Hematopoietic multipotent progenitor cell (in vitro differentiated cells): ENCODE results near the gene CNTD1. TPM values are rescaled to one million over a fixed set of nuclear protein-coding genes. Genes with fewer than 3 reads are reported as not detected.
"Not testable (repeated sequence)": the region's sequence is repeated elsewhere in the genome, so short reads cannot be mapped to it uniquely, and the experiment has no call there.

ENCODE experiments used
- DNase-seq, 3 donors: peaks; one replicate each; pipeline ENCODE4 v3.0.0-alpha.2; 2011 to 2015; ENCODE audit warnings: low read depth in 2 of 3, low spot score in 2 of 3
- total RNA-seq: library from RNA; depleted of rRNA; stranded (reverse); fragments of >200 nt; gene quantifications from one replicate; pipeline ENCODE4 v1.2.3, GENCODE V29; 2012

CNTD1 gene
- under 0.01 TPM for total RNA-seq

- peak; percentile 41 to 78 (median 76) for DNase-seq
These were observed at the start of gene CNTD1, which contains the start of gene COA3 for GRCh38 chr17:42798383-42799380. CNTD1 (plus strand) TSS chr17:42798861; CDS start chr17:42799068, 207 bp downstream. COA3 (minus strand) TSS chr17:42798704; CDS start chr17:42798681, 23 bp downstream.

GRCh38 chr17:42748908-42749798, 49.5 kb upstream of the CNTD1 start:
- DNase-seq = no peak

DNA sequence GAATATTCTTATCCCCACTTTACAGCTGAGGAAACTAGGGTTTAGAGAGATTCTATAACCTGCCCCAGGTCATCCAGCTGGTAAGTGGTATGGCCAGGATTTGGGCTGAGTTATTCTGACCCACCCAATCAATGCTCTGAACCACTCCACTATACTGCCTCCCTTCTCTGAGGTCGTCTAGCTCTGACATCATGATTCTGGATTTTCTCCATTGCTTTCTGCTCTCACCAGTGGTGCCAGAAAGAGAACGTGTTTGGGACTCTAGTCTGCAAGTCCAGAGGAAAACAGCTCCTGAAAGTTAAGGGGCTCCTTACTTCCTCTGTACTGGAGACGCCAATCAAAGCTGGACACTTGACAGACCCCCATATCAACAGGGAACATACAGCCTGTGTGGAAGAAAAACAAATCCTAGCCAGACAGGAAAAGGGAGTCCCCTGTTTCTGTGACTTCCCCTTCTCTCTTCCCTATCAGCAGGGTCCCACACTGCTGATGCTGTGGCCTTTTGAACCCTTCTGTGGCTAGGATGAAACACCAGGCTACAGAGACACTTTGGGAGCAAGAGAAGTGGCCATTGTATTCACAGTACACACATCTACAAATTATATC, 47.8 kb upstream of the CNTD1 start:
- peak in 1 of 3 donors; percentile 35 for DNase-seq

- no peak for DNase-seq
These were observed 47.0 kb upstream of the CNTD1 start for GRCh38 chr17:42751628-42752027.

DNA sequence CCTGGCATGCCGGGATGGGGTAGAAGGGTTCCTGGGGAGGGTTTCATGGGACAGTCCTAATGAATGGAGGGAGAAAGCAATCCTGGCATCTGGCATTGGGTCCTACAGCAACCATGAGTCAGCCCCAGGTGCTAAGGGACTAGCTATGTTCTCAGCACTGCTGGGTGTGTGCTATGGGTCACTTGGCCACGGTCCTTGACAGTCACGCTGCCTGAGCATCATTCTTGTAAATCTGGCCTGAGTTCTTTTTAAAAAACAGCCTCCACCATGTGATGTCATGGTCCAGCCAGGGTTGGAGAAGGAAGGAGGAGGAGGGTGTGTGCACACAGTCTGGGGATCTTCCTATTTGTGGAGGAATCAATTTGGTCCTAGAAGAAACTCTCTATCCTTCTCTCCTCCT, 43.9 kb upstream of the CNTD1 start:
- DNase-seq = no peak

DNA sequence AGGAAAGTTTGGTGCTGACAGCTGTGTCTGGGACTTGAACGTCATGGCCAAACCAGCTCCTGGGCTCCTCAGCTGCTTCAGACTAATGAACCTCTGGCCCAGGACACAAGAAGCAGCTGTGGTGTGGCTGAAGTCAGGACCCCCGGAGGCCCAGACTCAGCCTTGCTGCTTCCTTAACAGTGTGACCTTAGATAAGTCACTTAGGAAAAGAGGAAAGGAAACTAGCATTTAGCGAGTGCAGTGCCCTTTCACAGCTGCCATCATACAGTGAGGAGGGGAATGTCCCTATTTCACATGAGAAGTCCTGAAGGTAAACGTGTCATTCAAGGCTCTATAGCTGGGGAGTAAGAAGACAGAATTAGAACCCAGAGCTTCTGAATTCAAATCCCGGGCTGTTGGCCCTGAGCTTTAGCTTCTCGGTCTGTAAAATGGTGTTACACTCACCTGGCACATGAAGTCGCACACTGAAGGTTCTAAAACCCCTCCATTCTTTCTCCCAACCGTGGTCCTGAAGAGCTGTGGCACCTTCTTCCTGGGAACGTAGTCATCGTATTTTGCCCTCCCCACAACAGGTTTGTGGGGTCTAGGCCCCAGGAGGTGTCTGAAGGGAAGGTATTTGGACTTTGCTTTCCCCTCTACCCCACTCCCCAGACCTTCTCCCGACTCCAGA, 38.5 kb upstream of the CNTD1 start:
- no peak for DNase-seq

DNA sequence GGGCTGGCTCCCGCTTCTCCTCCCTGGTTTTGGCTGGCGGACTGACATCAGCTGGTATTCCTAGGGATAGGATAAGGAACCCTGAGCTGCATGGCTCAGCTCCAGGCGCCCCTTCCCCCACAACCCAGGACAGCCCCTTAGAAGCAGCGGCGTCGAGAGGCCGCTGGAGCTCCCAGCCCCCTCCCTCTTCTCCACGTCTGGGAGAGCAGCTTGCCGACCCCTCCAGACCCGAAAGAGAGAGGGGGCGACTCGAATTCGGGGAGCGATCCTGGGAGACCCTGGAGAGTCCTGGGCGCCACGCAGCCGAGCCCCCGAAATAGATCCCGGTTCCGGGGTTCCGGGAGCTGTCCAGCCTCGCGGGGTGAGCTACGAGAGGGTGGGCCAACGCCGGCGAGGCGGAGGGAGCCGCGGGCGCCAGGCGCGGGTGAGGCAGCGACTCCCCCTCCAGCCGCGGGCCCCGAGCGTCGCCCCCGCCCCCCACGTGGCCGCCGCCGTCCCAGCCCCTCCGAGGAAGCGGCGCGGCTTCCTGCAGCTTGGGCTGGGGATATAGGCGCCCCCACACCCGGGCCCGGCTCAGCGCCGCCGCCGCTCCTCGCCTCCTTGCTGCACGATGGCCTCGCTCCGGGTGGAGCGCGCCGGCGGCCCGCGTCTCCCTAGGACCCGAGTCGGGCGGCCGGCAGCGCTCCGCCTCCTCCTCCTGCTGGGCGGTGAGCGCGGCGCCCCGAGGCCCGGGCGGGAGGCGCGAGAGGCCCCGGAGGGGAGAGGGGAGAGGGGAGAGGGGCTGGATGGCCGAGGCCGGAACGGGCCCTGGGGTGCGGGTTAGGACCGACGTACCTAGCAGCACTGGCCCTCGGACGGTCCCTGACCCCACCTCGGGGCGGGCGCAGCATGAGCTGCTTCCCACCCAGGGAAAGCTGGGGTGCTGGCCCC, 37.7 kb upstream of the CNTD1 start, which contains the start of gene RAMP2:
TSS of gene RAMP2 (plus strand) at position 576 of the 930 bp plus-strand sequence. CDS start at position 611, 35 bp downstream.
- DNase-seq = peak in 1 of 3 donors; percentile 28

DNA sequence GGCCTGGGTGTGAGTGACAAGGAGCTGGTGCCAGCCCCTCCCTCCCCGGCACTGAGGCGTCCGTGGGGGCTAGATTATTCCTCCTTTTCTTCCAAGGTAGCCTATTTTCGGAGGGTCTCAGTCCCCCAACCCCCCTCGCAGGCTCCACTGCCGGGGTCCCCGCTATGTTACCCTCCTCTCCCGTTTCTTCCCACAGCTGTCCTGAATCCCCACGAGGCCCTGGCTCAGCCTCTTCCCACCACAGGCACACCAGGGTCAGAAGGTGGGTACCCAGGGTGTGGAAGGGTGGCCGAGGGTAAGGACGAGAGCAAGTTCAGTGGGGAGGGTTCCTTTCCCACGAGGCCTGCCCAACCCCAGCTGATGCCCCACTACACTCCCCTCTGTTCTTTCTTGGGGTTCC, 37.0 kb upstream of the CNTD1 start:
- DNase-seq = no peak

DNA sequence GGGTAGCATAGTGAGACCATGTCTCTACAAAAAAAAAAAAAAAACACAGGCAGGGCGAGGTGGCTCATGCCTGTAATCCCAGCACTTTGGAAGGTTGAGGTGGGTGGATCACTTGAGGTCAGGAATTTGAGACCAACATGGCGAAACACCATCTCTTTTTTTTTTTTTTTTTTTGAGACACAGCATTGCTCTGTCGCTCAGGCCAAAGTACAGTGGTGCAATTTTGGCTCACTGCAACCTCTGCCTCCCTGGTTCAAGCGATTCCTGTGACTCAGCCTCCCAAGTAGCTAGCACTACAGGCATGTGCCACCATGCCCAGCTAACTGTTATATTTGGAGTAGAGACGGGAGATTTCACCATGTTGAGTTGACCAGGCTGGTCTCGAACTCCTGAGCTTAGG, 32.5 kb upstream of the CNTD1 start:
- no peak for DNase-seq

DNA sequence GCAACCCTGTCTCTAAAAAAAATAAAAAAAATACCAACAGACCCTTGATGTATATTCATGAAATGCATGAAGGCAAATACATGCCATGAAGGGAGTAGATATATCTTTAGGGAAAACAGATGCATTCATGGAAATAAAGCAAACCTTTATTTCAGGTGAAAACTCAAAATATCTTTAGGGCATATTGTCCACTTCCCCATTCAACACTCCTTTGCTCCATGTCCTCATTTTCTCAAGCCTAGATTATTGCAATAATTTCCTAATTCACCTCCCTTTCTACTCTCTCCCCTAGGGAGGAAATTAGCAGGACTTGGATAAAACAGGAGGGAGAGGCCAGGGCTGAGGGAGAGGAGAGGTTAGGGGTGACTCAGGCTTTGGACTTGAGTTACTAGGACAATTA, 31.1 kb upstream of the CNTD1 start:
- no peak for DNase-seq

DNA sequence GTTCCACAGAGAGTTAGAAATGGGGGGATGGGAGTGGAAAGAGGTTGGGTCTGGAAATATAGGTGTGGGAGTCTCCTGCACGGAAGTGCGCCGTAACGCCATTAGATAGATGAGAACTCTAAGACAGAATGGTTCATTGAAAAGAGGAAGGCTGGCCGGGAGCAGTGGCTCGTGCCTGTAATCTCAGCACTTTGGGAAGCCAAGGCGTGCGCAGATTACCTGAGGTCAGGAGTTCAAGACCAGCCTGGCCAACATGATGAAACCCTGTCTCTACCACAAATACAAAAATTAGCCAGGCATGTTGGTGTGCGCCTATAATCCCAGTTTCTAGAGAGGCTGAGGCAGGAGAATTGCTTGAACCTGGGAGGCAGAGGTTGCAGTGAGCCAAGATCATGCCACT, 30.7 kb upstream of the CNTD1 start:
- DNase-seq = not testable (repeated sequence)

DNA sequence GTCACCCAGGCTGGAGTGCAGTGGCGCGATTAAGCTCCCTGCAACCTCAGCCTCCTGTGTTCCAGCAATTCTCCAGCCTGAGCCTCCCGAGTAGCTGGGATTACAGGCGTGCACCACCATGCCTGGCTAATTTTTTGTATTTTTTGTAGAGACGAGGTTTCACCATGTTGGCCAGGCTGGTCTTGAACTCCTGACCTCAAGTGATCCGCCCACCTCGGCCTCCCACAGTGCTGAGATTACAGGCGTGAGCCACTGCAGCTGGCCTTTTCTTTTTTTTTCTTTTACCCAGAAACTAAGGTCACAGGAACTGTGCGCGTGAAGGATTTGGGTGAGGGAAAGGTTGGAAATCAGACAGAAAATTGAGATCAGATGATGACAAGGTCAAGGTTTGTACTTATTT, 28.7 kb upstream of the CNTD1 start:
- DNase-seq = not testable (repeated sequence)

- DNase-seq = no peak
These were observed 25.7 kb upstream of the CNTD1 start for GRCh38 chr17:42772945-42773289.

GRCh38 chr17:42773290-42774035, 25.2 kb upstream of the CNTD1 start, which contains the start of gene VPS25:
VPS25 (plus strand) TSS chr17:42773449; CDS start chr17:42773476, 27 bp downstream.
- peak; percentile 46 to 54 (median 54) for DNase-seq

GRCh38 chr17:42774066-42774745, 24.5 kb upstream of the CNTD1 start:
- DNase-seq = no peak

DNA sequence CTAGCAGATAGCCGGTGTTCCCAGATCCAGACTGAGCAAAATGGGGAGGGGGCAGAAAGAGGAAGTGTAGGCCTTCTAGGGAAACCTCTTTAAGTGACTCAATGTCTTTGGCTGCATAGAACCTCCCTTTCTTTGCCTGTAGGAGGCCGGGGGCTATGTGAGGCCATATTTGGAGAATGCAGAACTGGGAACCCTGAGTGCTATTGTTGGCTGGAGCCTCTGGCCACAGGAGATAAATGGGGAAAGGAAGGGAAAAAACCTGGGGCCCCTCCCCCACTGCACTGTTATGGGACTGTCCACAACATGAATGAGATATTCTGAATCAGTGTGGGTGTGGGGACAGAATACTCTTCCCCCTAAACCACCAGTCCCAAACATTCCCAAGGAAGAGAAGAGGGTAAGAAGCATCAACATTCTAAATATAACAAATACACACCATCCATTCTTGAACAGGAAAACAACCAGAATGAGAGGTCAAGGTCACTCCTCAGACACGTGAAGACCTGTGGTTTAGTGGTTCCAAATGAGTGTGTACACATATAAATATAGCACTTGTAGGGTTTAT, 23.0 kb upstream of the CNTD1 start:
- DNase-seq = peak in 1 of 3 donors; percentile 34

DNA sequence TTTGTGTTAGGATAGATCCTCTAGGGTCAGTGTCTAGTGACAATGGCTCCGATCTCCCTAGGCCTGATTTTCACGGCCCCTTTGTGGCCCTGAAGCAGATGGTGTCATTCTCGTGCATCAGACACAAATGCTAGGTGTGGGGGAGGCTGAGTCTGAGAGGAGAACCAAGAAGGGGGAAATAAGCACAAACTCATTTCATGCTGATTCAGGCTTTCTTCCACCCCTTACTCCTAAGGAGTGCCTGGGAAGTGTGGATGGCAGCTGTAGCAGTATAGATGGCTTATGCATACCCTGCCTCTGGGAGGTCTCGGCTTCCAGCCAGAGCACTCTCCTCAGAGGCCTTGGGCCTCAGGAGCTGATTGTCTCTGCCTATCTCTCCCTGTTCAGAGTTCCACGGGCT, 20.1 kb upstream of the CNTD1 start:
- DNase-seq = no peak
